ENCODE results near the gene ATF7IP. TPM values are rescaled to one million over a fixed set of nuclear protein-coding genes. Genes with fewer than 3 reads are reported as not detected.
"Not testable (repeated sequence)": the region's sequence is repeated elsewhere in the genome, so short reads cannot be mapped to it uniquely, and the experiment has no call there.

ATF7IP gene
- 10 to 100 TPM; 46.6 to 56.2 (median 53.8) TPM for polyA plus RNA-seq (ENCODE audit: insufficient read length in 4 of 4)

GRCh38 chr12:14365294-14366208 is at the start of gene ATF7IP:
ATF7IP (plus strand) TSS chr12:14365682; CDS start chr12:14423916, 58,234 bp downstream.
- peak; percentile 86 to 95 (median 88) for DNase-seq (ENCODE audit: low read depth in 4 of 4, low spot score in 2 of 4)

GRCh38 chr12:14317362-14318146 is 47.9 kb upstream of the ATF7IP start:
- DNase-seq (ENCODE audit: low read depth in 4 of 4, low spot score in 2 of 4), result no peak

- DNase-seq (ENCODE audit: low read depth in 4 of 4, low spot score in 2 of 4), result not testable (repeated sequence)
Measured at GRCh38 chr12:14319704-14320427, 45.6 kb upstream of the ATF7IP start.

GRCh38 chr12:14322403-14322802 is 43.1 kb upstream of the ATF7IP start:
- no peak for DNase-seq (ENCODE audit: low read depth in 4 of 4, low spot score in 2 of 4)

- DNase-seq (ENCODE audit: low read depth in 4 of 4, low spot score in 2 of 4), result no peak
Measured at GRCh38 chr12:14325716-14326343, 39.7 kb upstream of the ATF7IP start.

- no peak for DNase-seq (ENCODE audit: low read depth in 4 of 4, low spot score in 2 of 4)
Measured at GRCh38 chr12:14326699-14327098, 38.8 kb upstream of the ATF7IP start.

- DNase-seq (ENCODE audit: low read depth in 4 of 4, low spot score in 2 of 4), result no peak
Measured at GRCh38 chr12:14327711-14328110, 37.8 kb upstream of the ATF7IP start.

- no peak for DNase-seq (ENCODE audit: low read depth in 4 of 4, low spot score in 2 of 4)
Measured at GRCh38 chr12:14332482-14332881, 33.0 kb upstream of the ATF7IP start.

- DNase-seq (ENCODE audit: low read depth in 4 of 4, low spot score in 2 of 4), result no peak
Measured at GRCh38 chr12:14340371-14340770, 25.1 kb upstream of the ATF7IP start.

- not testable (repeated sequence) for DNase-seq (ENCODE audit: low read depth in 4 of 4, low spot score in 2 of 4)
Measured at GRCh38 chr12:14351524-14351923, 14.0 kb upstream of the ATF7IP start.

- not testable (repeated sequence) for DNase-seq (ENCODE audit: low read depth in 4 of 4, low spot score in 2 of 4)
Measured at GRCh38 chr12:14352066-14352465, 13.4 kb upstream of the ATF7IP start.

GRCh38 chr12:14354665-14355064 is 10.8 kb upstream of the ATF7IP start:
- DNase-seq (ENCODE audit: low read depth in 4 of 4, low spot score in 2 of 4), result not testable (repeated sequence)

GRCh38 chr12:14356147-14356546 is 9.3 kb upstream of the ATF7IP start:
- no peak for DNase-seq (ENCODE audit: low read depth in 4 of 4, low spot score in 2 of 4)

- DNase-seq (ENCODE audit: low read depth in 4 of 4, low spot score in 2 of 4), result no peak
Measured at GRCh38 chr12:14357486-14357885, 8.0 kb upstream of the ATF7IP start.

- DNase-seq (ENCODE audit: low read depth in 4 of 4, low spot score in 2 of 4), result no peak
Measured at GRCh38 chr12:14362352-14362751, 3.1 kb upstream of the ATF7IP start.

GRCh38 chr12:14364583-14365271 is 755 bp upstream of the ATF7IP start:
- DNase-seq (ENCODE audit: low read depth in 4 of 4, low spot score in 2 of 4), result no peak

- no peak for DNase-seq (ENCODE audit: low read depth in 4 of 4, low spot score in 2 of 4)
Measured at GRCh38 chr12:14366209-14367039, 942 bp downstream of the ATF7IP start.

- DNase-seq (ENCODE audit: low read depth in 4 of 4, low spot score in 2 of 4), result peak in 3 of 4 donors; percentile 28 to 65 (median 55)
Measured at GRCh38 chr12:14367040-14367661, 1.7 kb downstream of the ATF7IP start.
